KG1 (cell line): ENCODE data around the gene ALDH3B2.
A peak's percentile ranks its signal among the peaks of the same experiment; 100 is the strongest.

Experiments
- DNase-seq: peaks from one replicate; lab custom pipeline; 2025; lab: John Stamatoyannopoulos, UW

The ALDH3B2 gene

DNA sequence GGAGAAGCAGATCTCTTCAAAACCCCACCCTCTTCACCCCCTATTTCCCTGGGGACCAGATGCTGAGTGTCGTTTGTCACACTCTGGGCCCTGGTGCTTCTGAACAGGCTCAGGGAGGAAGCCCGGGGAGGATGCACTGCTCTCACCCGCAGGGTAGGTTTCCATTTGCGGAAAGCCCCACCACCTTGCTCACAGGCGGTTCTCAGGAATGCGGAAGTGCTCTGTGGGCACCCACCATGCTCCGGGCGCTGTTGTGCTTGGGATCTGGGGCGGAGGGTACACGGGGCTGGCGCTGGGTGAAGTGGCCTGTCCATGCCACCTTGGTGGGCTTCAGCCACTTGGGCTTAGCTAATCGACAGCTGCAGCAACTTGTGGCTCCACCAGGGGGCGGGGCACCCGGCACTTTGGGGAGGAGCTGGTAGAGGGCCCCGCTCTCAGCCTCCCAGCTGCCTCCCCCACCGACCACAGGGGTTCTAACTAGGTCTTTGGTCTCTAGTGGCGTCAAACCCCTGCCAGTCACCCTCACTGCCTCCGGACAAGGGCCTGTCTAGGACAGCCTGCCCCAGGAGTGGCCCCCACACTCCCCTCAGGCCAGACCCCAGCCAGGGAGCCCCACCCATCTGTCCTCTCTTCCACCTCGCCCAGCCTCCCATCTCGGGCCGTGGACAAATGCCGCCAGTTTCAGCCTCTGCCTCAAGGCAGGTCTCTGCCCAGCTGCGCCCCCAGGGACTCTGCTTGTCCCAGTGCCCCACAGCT, 60.3 kb downstream of the ALDH3B2 start:
- peak; percentile 76 for DNase-seq

GRCh38 chr11:67613313-67613959, 61.0 kb downstream of the ALDH3B2 start:
- no peak for DNase-seq

DNA sequence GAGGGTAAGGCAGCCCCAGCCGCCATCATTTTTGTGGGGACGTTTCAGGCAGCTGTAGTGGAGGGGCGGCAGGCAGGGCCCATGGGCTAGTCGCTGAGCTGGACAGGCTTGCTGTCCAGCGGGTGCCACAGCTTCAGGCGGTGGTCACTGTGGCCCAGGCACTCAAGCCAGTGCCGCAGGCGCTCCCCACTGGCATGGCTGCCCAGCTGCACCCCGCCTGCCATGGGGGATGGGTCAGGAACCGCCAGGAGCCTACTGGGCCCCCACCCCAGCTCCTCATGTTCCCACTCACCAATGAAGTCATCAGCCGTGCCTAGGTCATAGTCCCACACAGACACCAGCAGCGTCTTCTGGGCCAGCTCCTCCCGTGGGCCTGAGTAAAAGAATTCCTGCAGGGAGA, 61.7 kb downstream of the ALDH3B2 start:
- no peak for DNase-seq
